ENCODE results near the gene DSTYK.

DSTYK gene

GRCh38 chr1:205142102-205142469 is 69.4 kb downstream of the DSTYK start:
- no peak for TF ChIP-seq CTCF (IDR thresholded peaks at IDR 0.05)
- Histone ChIP-seq H3K36me3 (peaks cover 29% of the 10 kb centered on the region), H3K9me3 (no peaks in the 10 kb centered on the region)

GRCh38 chr1:205141236-205142101 is 70.0 kb downstream of the DSTYK start:
- peak; percentile 72 for TF ChIP-seq CTCF (IDR thresholded peaks at IDR 0.05)
- peaks cover 22% of the 10 kb centered on the region for H3K36me3 ChIP-seq
- no peaks in the 10 kb centered on the region for H3K9me3 ChIP-seq
- no peak overlapping the region for H3K27ac ChIP-seq
- no peak overlapping the region for H3K4me3 ChIP-seq (ENCODE audit: low read depth in 1 of 2, low read length in 1 of 2)
- H3K27me3 ChIP-seq = no peaks in the 10 kb centered on the region
- peaks cover 3 to 11% of the 10 kb centered on the region in 2 experiments for H3K4me1 ChIP-seq (ENCODE audit: control insufficient read depth in 1 of 2, insufficient read depth in 1 of 2, low read depth in 1 of 2, low read length in 1 of 2)

More at GRCh38 chr1:205142102-205142469, 69.4 kb downstream of the DSTYK start:
- no peak overlapping the region for H3K4me3 ChIP-seq (ENCODE audit: low read depth in 1 of 2, low read length in 1 of 2)
- peaks cover 3 to 11% of the 10 kb centered on the region in 2 experiments for H3K4me1 ChIP-seq (ENCODE audit: control insufficient read depth in 1 of 2, insufficient read depth in 1 of 2, low read depth in 1 of 2, low read length in 1 of 2)
- no peaks in the 10 kb centered on the region for H3K27me3 ChIP-seq
- H3K27ac ChIP-seq = no peak overlapping the region

- H3K9me3 ChIP-seq = no peaks in the 10 kb centered on the region
- H3K4me1 ChIP-seq (ENCODE audit: control insufficient read depth in 1 of 2, insufficient read depth in 1 of 2, low read depth in 1 of 2, low read length in 1 of 2) = peaks cover 3 to 11% of the 10 kb centered on the region in 2 experiments
- no peaks in the 10 kb centered on the region for H3K27me3 ChIP-seq
- no peak overlapping the region for H3K27ac ChIP-seq
- H3K4me3 ChIP-seq (ENCODE audit: low read depth in 1 of 2, low read length in 1 of 2) = no peak overlapping the region
- TF ChIP-seq CTCF (IDR thresholded peaks at IDR 0.05) = no peak
- H3K36me3 ChIP-seq = peaks cover 10% of the 10 kb centered on the region
These were observed 71.4 kb downstream of the DSTYK start for GRCh38 chr1:205140113-205140512.

GRCh38 chr1:205137901-205138300 is 73.6 kb downstream of the DSTYK start:
- no peak for TF ChIP-seq CTCF (IDR thresholded peaks at IDR 0.05)
- no peak overlapping the region for H3K27ac ChIP-seq

GRCh38 chr1:205133287-205133686 is 78.2 kb downstream of the DSTYK start:
- Histone ChIP-seq H3K9me3 (no peaks in the 10 kb centered on the region), H3K4me1 (ENCODE audit: control insufficient read depth in 1 of 2, insufficient read depth in 1 of 2, low read depth in 1 of 2, low read length in 1 of 2) (no peaks in the 10 kb centered on the region), H3K27ac (no peak overlapping the region), H3K4me3 (ENCODE audit: low read depth in 1 of 2, low read length in 1 of 2) (no peak overlapping the region), H3K36me3 (no peaks in the 10 kb centered on the region), H3K27me3 (no peaks in the 10 kb centered on the region)
- TF ChIP-seq CTCF (IDR thresholded peaks at IDR 0.05) = no peak

More at GRCh38 chr1:205137901-205138300, 73.6 kb downstream of the DSTYK start:
- peaks cover 3 to 11% of the 10 kb centered on the region in 2 experiments for H3K4me1 ChIP-seq (ENCODE audit: control insufficient read depth in 1 of 2, insufficient read depth in 1 of 2, low read depth in 1 of 2, low read length in 1 of 2)
- H3K9me3 ChIP-seq = no peaks in the 10 kb centered on the region
- H3K27me3 ChIP-seq = no peaks in the 10 kb centered on the region
- no peak overlapping the region for H3K4me3 ChIP-seq (ENCODE audit: low read depth in 1 of 2, low read length in 1 of 2)
- no peaks in the 10 kb centered on the region for H3K36me3 ChIP-seq

Measured in neutrophil (primary cell).